H1 (cell line): ENCODE data around the gene PHGDH.

ENCODE experiments used
- BRCA1 ChIP-seq: IDR thresholded peaks from 2 replicates; pipeline ENCODE4 v1.6.1; 2012; ENCODE audit warnings: low read depth, low read length, improper control_type of control experiment
- HDAC2 ChIP-seq, 2 experiments: fragments of 300-600 bp in 1 of 2; sonication (generic) in 1 of 2; IDR thresholded peaks; 2 replicates each; pipeline ENCODE4 v1.6.1; 2011 to 2012; ENCODE audit warnings: low read depth in 2 of 2, low read length in 2 of 2, mild to moderate bottlenecking in 2 of 2, moderate library complexity in 2 of 2, borderline replicate concordance in 1 of 2, inconsistent platforms in 1 of 2
- KDM4A ChIP-seq: IDR thresholded peaks from one replicate; pipeline ENCODE4 v1.7.1; 2012; ENCODE audit warnings: low read depth, mild to moderate bottlenecking, moderate library complexity, low read length, inconsistent platforms; ENCODE audit not compliant: severe bottlenecking
- RBBP5 ChIP-seq: IDR thresholded peaks from 2 replicates; pipeline ENCODE4 v1.7.1; 2012; ENCODE audit warnings: low read depth, mild to moderate bottlenecking, inconsistent platforms, low read length, moderate library complexity, borderline replicate concordance
- TBP ChIP-seq: IDR thresholded peaks from 2 replicates; pipeline ENCODE4 v1.6.1; 2011; ENCODE audit warnings: low read depth, low read length, improper control_type of control experiment
- TF ChIP-seq, protein P1 (sequence below), 3 experiments: IDR thresholded peaks; 1 replicate in 2 of 3; 2 replicates in 1 of 3; pipeline versions ENCODE4 v1.5.1 to v1.6.1; 2011; ENCODE audit warnings: low read length in 3 of 3, mild to moderate bottlenecking in 3 of 3, inconsistent platforms in 2 of 3, low read depth in 1 of 3, moderate library complexity in 1 of 3; ENCODE audit not compliant: insufficient read depth in 1 of 3; ENCODE audit errors: control extremely low read depth in 1 of 3

DNA sequence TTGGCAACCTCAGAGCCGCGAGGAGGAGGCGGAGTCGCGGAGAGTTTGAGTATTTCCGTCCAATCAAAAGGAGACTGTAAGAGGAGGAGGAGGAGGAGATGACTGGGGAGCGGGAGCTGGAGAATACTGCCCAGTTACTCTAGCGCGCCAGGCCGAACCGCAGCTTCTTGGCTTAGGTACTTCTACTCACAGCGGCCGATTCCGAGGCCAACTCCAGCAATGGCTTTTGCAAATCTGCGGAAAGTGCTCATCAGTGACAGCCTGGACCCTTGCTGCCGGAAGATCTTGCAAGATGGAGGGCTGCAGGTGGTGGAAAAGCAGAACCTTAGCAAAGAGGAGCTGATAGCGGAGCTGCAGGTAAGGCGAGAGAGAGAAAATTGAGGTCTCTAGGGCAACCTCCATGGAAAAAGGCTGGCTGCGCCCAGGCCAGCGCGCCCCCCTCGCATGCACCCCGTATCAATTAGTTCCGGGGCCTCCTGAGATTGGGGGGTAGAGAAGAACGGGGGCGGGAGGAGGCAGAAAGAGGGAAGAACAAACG is at the start of gene PHGDH:
- peak; percentile 47 for TF ChIP-seq KDM4A
- TF ChIP-seq, protein P1, sequence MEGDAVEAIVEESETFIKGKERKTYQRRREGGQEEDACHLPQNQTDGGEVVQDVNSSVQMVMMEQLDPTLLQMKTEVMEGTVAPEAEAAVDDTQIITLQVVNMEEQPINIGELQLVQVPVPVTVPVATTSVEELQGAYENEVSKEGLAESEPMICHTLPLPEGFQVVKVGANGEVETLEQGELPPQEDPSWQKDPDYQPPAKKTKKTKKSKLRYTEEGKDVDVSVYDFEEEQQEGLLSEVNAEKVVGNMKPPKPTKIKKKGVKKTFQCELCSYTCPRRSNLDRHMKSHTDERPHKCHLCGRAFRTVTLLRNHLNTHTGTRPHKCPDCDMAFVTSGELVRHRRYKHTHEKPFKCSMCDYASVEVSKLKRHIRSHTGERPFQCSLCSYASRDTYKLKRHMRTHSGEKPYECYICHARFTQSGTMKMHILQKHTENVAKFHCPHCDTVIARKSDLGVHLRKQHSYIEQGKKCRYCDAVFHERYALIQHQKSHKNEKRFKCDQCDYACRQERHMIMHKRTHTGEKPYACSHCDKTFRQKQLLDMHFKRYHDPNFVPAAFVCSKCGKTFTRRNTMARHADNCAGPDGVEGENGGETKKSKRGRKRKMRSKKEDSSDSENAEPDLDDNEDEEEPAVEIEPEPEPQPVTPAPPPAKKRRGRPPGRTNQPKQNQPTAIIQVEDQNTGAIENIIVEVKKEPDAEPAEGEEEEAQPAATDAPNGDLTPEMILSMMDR (IDR thresholded peaks at IDR 0.05; ENCODE audit: control extremely low read depth in 1 of 3, insufficient read depth in 1 of 3, low read depth in 1 of 3, low read length in 3 of 3) = no peak
- TF ChIP-seq BRCA1 = no peak
- peak; percentile 57; the same call in 1 of the 2 replicates for TF ChIP-seq RBBP5
- TF ChIP-seq HDAC2 (IDR thresholded peaks at IDR 0.05; ENCODE audit: borderline replicate concordance in 1 of 2, low read depth in 2 of 2, low read length in 2 of 2) = no peak
- peak; percentile 96 for TF ChIP-seq TBP
